Measurements from ENCODE around the gene FBLL1. TPM values are rescaled to one million over a fixed set of nuclear protein-coding genes. Genes with fewer than 3 reads are reported as not detected.

The FBLL1 gene
- total RNA-seq, 1 experiment from 2014 or later: 0.07 TPM

GRCh38 chr5:168553377-168554130 is 24.4 kb downstream of the FBLL1 start:
- Histone ChIP-seq H3K4me2 (ENCODE audit: low read length) (no peak overlapping the region), H4K20me1 (ENCODE audit: low read length) (no peaks in the 10 kb centered on the region), H3K9me2 (replicated peaks; ENCODE audit: low read length) (no peaks in the 10 kb centered on the region), H3K79me2 (ENCODE audit: low read length) (no peaks in the 10 kb centered on the region), H3K4me3 (ENCODE audit: low read length) (no peak overlapping the region), H3K27me3 (ENCODE audit: low read length) (no peaks in the 10 kb centered on the region), H3K9ac (ENCODE audit: low read length) (no peak overlapping the region), H3K4me1 (ENCODE audit: insufficient read depth, low read length) (no peaks in the 10 kb centered on the region), H3F3A (ENCODE audit: low read length, unreplicated experiment) (no peaks in the 10 kb centered on the region), H3K9me3 (ENCODE audit: low read length) (no peaks in the 10 kb centered on the region), H2AFZ (ENCODE audit: low read length) (no peak overlapping the region), H3K27ac (ENCODE audit: low read length) (no peak overlapping the region), H3K36me3 (ENCODE audit: low read depth, low read length) (peaks cover 19% of the 10 kb centered on the region)
- POLR2A ChIA-PET (ENCODE audit: unreplicated experiment): no interaction called here
- CTCF ChIA-PET: no interaction called here
- ATAC-seq (no peak), DNase-seq (no peak)
- TF ChIP-seq EZH2phosphoT487 (IDR thresholded peaks at IDR 0.05; ENCODE audit: borderline replicate concordance, low read length) (no peak), CTCF (conservative IDR thresholded peaks at IDR 0.05; ENCODE audit: low read depth, low read length) (no peak), EZH2 (IDR thresholded peaks at IDR 0.05; ENCODE audit: low read length, unreplicated experiment) (no peak)
- intact Hi-C loops (cut with micrococcal nuclease): no loop called here
- BruUV-seq (replicated peaks): no TSS peak

- H3K27ac ChIP-seq (ENCODE audit: low read length): no peak overlapping the region
Measured at GRCh38 chr5:168557389-168557788, 28.3 kb downstream of the FBLL1 start.

GRCh38 chr5:168562279-168562678 is 33.2 kb downstream of the FBLL1 start:
- no TSS peak for BruUV-seq (replicated peaks)
- intact Hi-C loops (cut with micrococcal nuclease): loop anchor here (10.0 kb wide), 1 partner anchor 57 kb away; no protein-coding TSS in a partner anchor
- no peak overlapping the region for H3K4me2 ChIP-seq (ENCODE audit: low read length)

More at GRCh38 chr5:168557389-168557788, 28.3 kb downstream of the FBLL1 start:
- Histone ChIP-seq H4K20me1 (ENCODE audit: low read length) (0 out of 2 replicates have a peak, but pooled peaks cover 4% of the 10 kb centered on the region), H3K36me3 (ENCODE audit: low read depth, low read length) (peaks cover 27% of the 10 kb centered on the region), H2AFZ (ENCODE audit: low read length) (no peak overlapping the region), H3K9me2 (replicated peaks; ENCODE audit: low read length) (no peaks in the 10 kb centered on the region), H3K4me3 (ENCODE audit: low read length) (no peak overlapping the region), H3K4me1 (ENCODE audit: insufficient read depth, low read length) (no peaks in the 10 kb centered on the region), H3K9me3 (ENCODE audit: low read length) (no peaks in the 10 kb centered on the region), H3K4me2 (ENCODE audit: low read length) (no peak overlapping the region), H3K9ac (ENCODE audit: low read length) (no peak overlapping the region), H3F3A (ENCODE audit: low read length, unreplicated experiment) (no peaks in the 10 kb centered on the region), H3K27me3 (ENCODE audit: low read length) (no peaks in the 10 kb centered on the region), H3K79me2 (ENCODE audit: low read length) (no peaks in the 10 kb centered on the region)
- ChIA-PET POLR2A (ENCODE audit: unreplicated experiment) (no interaction called here), CTCF (interaction anchor here (0.6 kb wide), 1 partner anchor 124 kb away, joined by 3 read pairs; no protein-coding TSS in a partner anchor)
- ATAC-seq (no peak), DNase-seq (no peak)
- no peak for TF ChIP-seq EZH2phosphoT487 (IDR thresholded peaks at IDR 0.05; ENCODE audit: borderline replicate concordance, low read length)
- no peak for TF ChIP-seq EZH2 (IDR thresholded peaks at IDR 0.05; ENCODE audit: low read length, unreplicated experiment)
- intact Hi-C loops (cut with micrococcal nuclease): no loop called here
- no TSS peak for BruUV-seq (replicated peaks)

More at GRCh38 chr5:168562279-168562678, 33.2 kb downstream of the FBLL1 start:
- Histone ChIP-seq H3K36me3 (ENCODE audit: low read depth, low read length) (peaks cover 21% of the 10 kb centered on the region), H3K9me2 (replicated peaks; ENCODE audit: low read length) (no peaks in the 10 kb centered on the region), H4K20me1 (ENCODE audit: low read length) (0 out of 2 replicates have a peak, but pooled peaks cover 7% of the 10 kb centered on the region), H3F3A (ENCODE audit: low read length, unreplicated experiment) (no peaks in the 10 kb centered on the region), H3K9ac (ENCODE audit: low read length) (no peak overlapping the region), H3K27ac (ENCODE audit: low read length) (no peak overlapping the region), H3K4me3 (ENCODE audit: low read length) (no peak overlapping the region), H3K4me1 (ENCODE audit: insufficient read depth, low read length) (no peaks in the 10 kb centered on the region), H3K27me3 (ENCODE audit: low read length) (no peaks in the 10 kb centered on the region), H3K9me3 (ENCODE audit: low read length) (no peaks in the 10 kb centered on the region), H2AFZ (ENCODE audit: low read length) (no peak overlapping the region), H3K79me2 (ENCODE audit: low read length) (0 out of 2 replicates have a peak, but pooled peaks cover 4% of the 10 kb centered on the region)
- DNase-seq (no peak), ATAC-seq (no peak)
- ChIA-PET CTCF (no interaction called here), POLR2A (ENCODE audit: unreplicated experiment) (no interaction called here)
- no peak for TF ChIP-seq EZH2phosphoT487 (IDR thresholded peaks at IDR 0.05; ENCODE audit: borderline replicate concordance, low read length)
- no peak for TF ChIP-seq CTCF (conservative IDR thresholded peaks at IDR 0.05; ENCODE audit: low read depth, low read length)
- no peak for TF ChIP-seq EZH2 (IDR thresholded peaks at IDR 0.05; ENCODE audit: low read length, unreplicated experiment)

Data from PC-3 (cell line).